Tibial nerve (tissue), 4 donors: ENCODE measurements around the gene AK4. TPM values are rescaled to one million over a fixed set of nuclear protein-coding genes. Genes with fewer than 3 reads are reported as not detected.

Experiments used
- DNase-seq, 2 donors: peaks; one replicate each; pipeline ENCODE4 v3.0.0-alpha.2; 2019; ENCODE audit warnings: low spot score in 2 of 2
- H3K27ac ChIP-seq, 4 donors: fragments of 200-600 bp; sonication (generic) in 3 of 4; one replicate each; pipeline ENCODE4 v1.5.1; 2017 to 2019; ENCODE audit warnings: mild to moderate bottlenecking in 1 of 4
- H3K27me3 ChIP-seq, 2 donors: fragments of 200-600 bp; sonication (generic) in 1 of 2; one replicate each; pipeline versions ENCODE4 v1.5.1 to v1.6.0; 2017 to 2019
- H3K36me3 ChIP-seq, 3 donors: fragments of 200-600 bp; sonication (generic); one replicate each; pipeline ENCODE4 v1.5.1; 2018 to 2019
- H3K4me1 ChIP-seq, 4 donors: fragments of 200-600 bp; sonication (generic) in 3 of 4; one replicate each; pipeline ENCODE4 v1.5.1; 2017 to 2019
- H3K4me3 ChIP-seq, 4 donors: fragments of 200-600 bp; sonication (generic) in 3 of 4; one replicate each; pipeline ENCODE4 v1.5.1; 2017 to 2019; ENCODE audit warnings: mild to moderate bottlenecking in 1 of 4, moderate library complexity in 1 of 4
- H3K9me3 ChIP-seq, 4 donors: fragments of 200-600 bp; sonication (generic) in 3 of 4; one replicate each; pipeline ENCODE4 v1.5.1; 2017 to 2019
- CTCF ChIP-seq, 5 experiments: fragments of 200-600 bp in 3 of 5; fragments of 450-650 bp in 2 of 5; sonication (generic) in 3 of 5; IDR thresholded peaks; one replicate each; pipeline ENCODE4 v1.5.1; 2016 to 2019; ENCODE audit warnings: antibody characterized with exemption in 5 of 5, mild to moderate bottlenecking in 3 of 5, moderate library complexity in 2 of 5
- EP300 ChIP-seq, 2 donors: sonication (generic); formaldehyde crosslinking; IDR thresholded peaks; one replicate each; pipeline ENCODE4 v1.6.1; 2017; ENCODE audit warnings: antibody characterized with exemption in 2 of 2, mild to moderate bottlenecking in 1 of 2
- POLR2A ChIP-seq, 2 donors: fragments of 450-650 bp; IDR thresholded peaks; one replicate each; pipeline ENCODE4 v1.6.1; 2017; ENCODE audit warnings: antibody characterized with exemption in 2 of 2, mild to moderate bottlenecking in 2 of 2, moderate library complexity in 2 of 2
- WGBS, 2 donors: methylation state at CpG; one replicate each; pipeline ENCODE4 v1.1.5; 2018; 5-methylcytosine and 5-hydroxymethylcytosine counted together
- total RNA-seq, 4 donors: library from RNA; depleted of rRNA; stranded (reverse); fragments of >200 nt; gene quantifications; one replicate each; pipeline ENCODE4 v1.1.0, GENCODE V29; 2016

The AK4 gene
- total RNA-seq, 4 donors from 2014 or later = 16.1 to 24.9 (median 19.5) TPM

GRCh38 chr1:65172936-65173690 lies 25.1 kb downstream of the AK4 start:
- no peaks in the 10 kb centered on the region for H3K36me3 ChIP-seq
- TF ChIP-seq CTCF (IDR thresholded peaks at IDR 0.05) (no peak), EP300 (IDR thresholded peaks at IDR 0.05) (no peak), POLR2A (IDR thresholded peaks at IDR 0.05) (no peak)
- no peaks in the 10 kb centered on the region for H3K27me3 ChIP-seq
- no peaks in the 10 kb centered on the region for H3K9me3 ChIP-seq
- no peak overlapping the region for H3K4me3 ChIP-seq
- WGBS, 2 donors = 85 to 90% methylated on average over 14 of the region's 14 CpGs
- H3K27ac ChIP-seq = no peak overlapping the region
- no peak for DNase-seq
- H3K4me1 ChIP-seq = peaks cover 0 to 15% (median 4%) of the 10 kb centered on the region in 4 donors

GRCh38 chr1:65174585-65174984 lies 26.6 kb downstream of the AK4 start:
- no peak for TF ChIP-seq CTCF (IDR thresholded peaks at IDR 0.05)
- peak in 1 of 2 donors; percentile 32 for TF ChIP-seq EP300 (IDR thresholded peaks at IDR 0.05)
- no peak for TF ChIP-seq POLR2A (IDR thresholded peaks at IDR 0.05)
- peaks cover 0 to 15% (median 4%) of the 10 kb centered on the region in 4 donors for H3K4me1 ChIP-seq
- no peaks in the 10 kb centered on the region for H3K36me3 ChIP-seq
- WGBS, 2 donors = 15 to 18% methylated on average over 3 of the region's 3 CpGs
- H3K27ac ChIP-seq = peak overlapping the region in 1 of 4 donors; percentile 6
- H3K27me3 ChIP-seq = no peaks in the 10 kb centered on the region
- DNase-seq = peak; percentile 63 to 87
- no peaks in the 10 kb centered on the region for H3K9me3 ChIP-seq
- no peak overlapping the region for H3K4me3 ChIP-seq

- Histone ChIP-seq H3K27ac (peak overlapping the region in 2 of 4 donors; percentile 4 to 52), H3K4me3 (no peak overlapping the region), H3K36me3 (no peaks in the 10 kb centered on the region), H3K9me3 (no peaks in the 10 kb centered on the region), H3K4me1 (peaks cover 0 to 15% (median 4%) of the 10 kb centered on the region in 4 donors), H3K27me3 (no peaks in the 10 kb centered on the region)
- DNase-seq = no peak
- TF ChIP-seq EP300 (IDR thresholded peaks at IDR 0.05) (no peak), CTCF (IDR thresholded peaks at IDR 0.05) (no peak), POLR2A (IDR thresholded peaks at IDR 0.05) (no peak)
- WGBS, 2 donors = 64 to 72% methylated on average over 12 to 13 of the region's 13 CpGs
These were observed 27.4 kb downstream of the AK4 start for GRCh38 chr1:65175171-65176055.

- Histone ChIP-seq H3K9me3 (no peaks in the 10 kb centered on the region), H3K27ac (peak overlapping the region in 1 of 4 donors; percentile 52), H3K36me3 (no peaks in the 10 kb centered on the region), H3K27me3 (no peaks in the 10 kb centered on the region), H3K4me1 (peaks cover 0 to 15% (median 4%) of the 10 kb centered on the region in 4 donors), H3K4me3 (no peak overlapping the region)
- 81 to 90% methylated on average over 2 of the region's 2 CpGs for WGBS, 2 donors
- no peak for TF ChIP-seq POLR2A (IDR thresholded peaks at IDR 0.05)
- DNase-seq = no peak
These were observed 28.1 kb downstream of the AK4 start for GRCh38 chr1:65176056-65176450.

- 92 to 95% methylated on average over 3 of the region's 3 CpGs for WGBS, 2 donors
- TF ChIP-seq CTCF (IDR thresholded peaks at IDR 0.05) (no peak), EP300 (IDR thresholded peaks at IDR 0.05) (no peak), POLR2A (IDR thresholded peaks at IDR 0.05) (no peak)
- Histone ChIP-seq H3K4me3 (no peak overlapping the region), H3K4me1 (peaks cover 0 to 15% (median 4%) of the 10 kb centered on the region in 4 donors), H3K9me3 (no peaks in the 10 kb centered on the region), H3K27ac (no peak overlapping the region), H3K27me3 (no peaks in the 10 kb centered on the region), H3K36me3 (no peaks in the 10 kb centered on the region)
- DNase-seq = no peak
These were observed 28.6 kb downstream of the AK4 start for GRCh38 chr1:65176591-65176990.
